Epidermal melanocyte (primary cell): ENCODE data around the gene SLX9.
A peak's percentile ranks its signal among the peaks of the same experiment; 100 is the strongest.
"Not testable (repeated sequence)": the region's sequence is repeated elsewhere in the genome, so short reads cannot be mapped to it uniquely, and the experiment has no call there.

Experiments used
- DNase-seq: peaks from one replicate; pipeline ENCODE4 v3.0.0; 2011; ENCODE audit warnings: low spot score; ENCODE audit not compliant: insufficient read length

SLX9 gene

DNA sequence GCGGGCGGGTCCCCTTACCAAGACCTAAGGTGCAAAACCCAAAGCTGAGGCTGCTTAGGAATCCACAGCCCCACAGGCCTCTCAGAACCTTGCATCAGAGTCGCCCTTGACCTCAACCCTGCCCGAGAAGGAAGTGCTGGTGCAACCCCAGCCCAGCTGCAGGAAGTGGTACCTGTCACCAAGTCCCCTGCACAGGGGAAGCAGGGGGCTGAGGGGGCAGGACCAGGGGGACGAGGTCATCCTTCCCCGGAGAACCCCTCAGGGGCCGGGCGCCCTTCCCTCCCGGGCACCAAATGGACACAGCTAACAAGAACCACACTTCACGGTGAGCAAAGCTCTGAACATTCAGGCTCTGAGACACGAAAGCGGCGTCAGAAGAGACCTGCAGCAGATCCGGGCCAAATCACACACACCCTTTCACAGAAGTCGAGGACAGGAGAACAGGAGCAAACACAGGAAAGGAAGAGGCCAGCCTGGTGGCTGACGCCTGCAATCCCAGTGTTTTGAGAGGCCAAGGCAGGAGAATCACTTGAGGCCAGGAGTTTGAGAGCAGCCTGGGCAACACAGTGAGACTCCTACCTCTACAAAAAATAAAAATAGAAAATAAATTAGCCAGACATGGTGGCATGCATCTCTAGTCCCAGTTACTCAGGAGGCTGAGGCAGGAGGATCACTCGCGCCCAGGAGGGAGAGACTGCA lies 25.5 kb upstream of the SLX9 start:
- no peak for DNase-seq

DNA sequence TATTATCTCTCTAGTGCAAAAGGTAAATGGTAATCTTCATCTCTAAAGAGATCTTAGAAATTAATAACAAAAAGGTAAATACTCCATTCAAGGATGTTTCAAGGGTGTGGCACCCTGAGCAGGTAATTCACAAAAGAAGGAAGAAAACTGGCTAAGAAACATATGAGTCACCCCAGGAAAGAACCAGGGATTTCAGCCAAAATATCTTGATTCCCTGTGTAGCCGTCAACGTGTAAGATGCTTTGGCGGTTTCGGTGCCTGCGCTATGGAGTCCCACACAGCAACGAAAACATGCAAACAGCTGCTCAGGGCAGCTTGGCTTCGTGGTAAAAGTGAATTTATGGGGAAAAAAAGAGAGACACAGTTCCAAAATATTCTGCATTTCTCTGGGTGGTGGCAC lies 22.9 kb upstream of the SLX9 start:
- no peak for DNase-seq

DNA sequence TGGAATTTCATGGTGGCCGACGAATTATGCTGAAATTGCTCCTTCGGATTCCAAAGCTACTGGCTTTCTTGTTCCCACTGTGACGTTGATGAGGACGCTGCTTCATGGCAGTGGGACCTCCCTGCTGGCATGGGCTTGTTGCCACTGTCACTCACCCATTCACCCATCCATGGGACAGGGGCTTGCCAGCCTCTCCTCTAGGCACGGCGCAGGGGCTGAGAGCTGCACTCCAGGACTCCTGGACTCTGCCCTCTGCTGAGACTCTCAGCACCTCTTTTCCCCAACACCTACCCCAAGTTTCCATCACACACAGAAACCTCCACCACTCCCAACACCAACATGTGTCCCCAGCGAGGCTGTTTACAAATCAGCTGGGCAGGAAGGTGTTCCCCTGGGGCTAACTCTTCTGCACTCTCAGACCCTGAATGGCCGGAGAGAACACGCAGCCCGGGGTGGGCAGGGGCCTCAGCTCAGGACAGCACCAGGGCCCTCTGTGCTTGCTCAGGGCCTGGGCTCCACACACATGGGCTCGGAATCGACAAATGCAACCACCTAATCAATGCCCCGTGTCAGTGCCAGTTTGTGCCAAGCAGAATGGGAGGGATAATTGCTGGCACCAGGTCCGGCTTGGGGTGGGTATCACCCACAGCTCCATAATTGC lies 22.3 kb upstream of the SLX9 start:
- DNase-seq = no peak

DNA sequence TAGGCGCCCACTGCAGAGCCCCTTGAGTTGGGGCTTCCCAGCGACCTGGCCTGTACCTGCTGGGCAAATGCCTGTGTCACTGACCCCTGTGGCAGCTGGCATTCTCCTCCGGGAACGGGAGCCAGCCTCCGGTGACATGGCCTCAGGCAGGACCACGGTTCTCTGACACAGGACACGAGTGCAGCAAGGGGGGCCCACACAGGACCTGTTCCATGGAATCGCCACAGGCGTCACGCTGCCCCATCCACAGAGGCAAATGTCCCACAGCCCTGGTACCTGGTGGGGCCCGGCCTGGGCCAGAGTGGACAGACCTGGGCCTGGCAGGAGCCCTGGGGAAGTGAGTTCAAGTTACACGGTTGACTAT lies 21.7 kb upstream of the SLX9 start:
- no peak for DNase-seq

DNA sequence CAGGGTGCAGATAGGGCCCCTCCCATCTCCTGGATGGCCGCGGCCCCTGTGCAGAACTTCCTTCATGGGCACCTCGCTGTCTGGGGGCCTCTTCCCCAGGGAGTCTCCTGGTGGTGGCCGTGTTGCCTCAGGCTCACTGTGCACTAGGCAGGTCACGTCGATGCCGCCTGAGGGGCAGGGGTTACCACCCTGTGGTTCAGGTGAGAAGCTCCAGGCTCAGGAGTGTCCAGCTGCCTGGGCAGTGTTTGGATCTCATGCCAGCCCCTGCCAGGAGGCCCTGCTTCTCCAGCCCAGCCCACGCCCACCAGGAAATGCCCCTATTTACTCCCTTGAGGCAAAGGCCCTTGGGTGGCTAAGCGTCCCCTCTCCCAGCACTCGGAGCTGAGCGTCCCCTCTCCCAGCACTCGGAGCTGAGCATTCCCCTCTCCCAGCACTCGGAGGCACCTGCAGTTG lies 21.2 kb upstream of the SLX9 start:
- no peak for DNase-seq

DNA sequence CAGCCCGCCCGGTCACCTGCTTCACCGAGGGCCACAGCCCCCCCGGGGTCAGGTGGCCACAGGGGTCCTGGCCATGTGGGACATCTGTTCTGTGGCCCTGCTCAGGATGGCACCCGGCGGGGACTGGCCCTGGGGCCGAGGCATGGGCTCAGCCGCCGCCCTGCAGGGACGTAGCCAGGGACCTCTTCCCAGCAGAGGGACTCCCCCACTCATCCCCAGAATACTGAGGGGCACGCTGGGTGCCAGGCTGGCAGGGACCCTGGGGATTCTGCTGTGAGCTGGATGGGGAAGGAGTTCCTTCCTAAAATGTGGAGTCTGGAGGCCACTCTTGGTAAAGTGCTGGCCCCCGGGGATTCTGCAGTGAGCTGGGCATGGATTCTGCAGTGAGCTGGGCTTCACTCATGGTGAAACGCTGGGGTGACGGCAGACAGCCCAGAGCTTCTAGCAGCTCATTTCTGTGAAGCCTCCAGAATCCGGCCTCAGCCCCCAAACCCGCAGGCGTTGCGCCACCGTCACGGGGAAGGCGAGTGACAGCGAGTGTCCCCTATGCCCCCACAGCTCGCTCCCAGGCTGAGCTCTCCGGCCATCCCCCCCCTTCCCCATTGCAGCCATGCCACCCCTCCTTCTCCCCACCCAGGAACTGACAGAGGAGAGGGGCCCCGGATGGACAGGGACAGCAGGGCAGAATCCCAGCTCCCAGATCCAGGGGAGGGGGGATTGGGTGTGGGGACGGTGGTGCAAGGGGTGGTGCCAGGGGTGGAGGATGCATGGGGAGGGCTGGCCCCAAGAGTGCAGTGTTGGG lies 20.5 kb upstream of the SLX9 start:
- no peak for DNase-seq

DNA sequence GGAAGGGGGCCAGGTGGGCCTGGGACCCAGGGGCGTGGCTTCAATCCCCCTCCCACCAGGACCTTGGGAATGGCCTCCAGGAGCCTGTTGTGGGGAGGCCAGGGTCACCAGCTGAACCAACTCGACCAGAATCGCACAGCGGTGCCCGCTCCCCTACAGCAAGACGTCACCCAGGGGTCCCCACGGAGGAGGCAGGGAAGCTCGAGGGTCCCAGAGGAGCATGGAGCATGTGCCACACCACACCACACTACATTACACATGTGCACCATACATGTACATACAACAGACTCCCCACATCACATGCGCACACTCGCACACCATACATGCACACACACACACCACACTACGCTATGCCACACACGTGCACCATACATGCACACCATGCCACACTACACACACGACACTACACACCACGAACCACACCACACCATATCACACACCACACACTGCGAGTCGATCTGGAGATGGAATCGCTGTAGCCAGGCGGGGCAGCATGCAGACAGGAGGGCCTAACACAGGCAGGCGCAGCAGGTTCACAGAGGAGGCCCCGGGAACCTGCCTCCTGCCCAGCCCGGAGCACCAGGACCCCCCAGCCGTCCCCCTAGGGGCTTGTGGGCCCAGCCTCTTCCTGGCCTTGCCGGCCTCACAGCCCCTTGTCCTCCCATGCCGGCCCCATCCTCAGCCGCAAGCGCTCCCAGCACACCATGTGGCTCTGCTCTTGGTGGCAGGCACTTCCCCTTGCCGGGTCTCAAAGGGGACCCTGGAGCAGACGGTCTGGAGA lies 19.7 kb upstream of the SLX9 start:
- no peak for DNase-seq

DNA sequence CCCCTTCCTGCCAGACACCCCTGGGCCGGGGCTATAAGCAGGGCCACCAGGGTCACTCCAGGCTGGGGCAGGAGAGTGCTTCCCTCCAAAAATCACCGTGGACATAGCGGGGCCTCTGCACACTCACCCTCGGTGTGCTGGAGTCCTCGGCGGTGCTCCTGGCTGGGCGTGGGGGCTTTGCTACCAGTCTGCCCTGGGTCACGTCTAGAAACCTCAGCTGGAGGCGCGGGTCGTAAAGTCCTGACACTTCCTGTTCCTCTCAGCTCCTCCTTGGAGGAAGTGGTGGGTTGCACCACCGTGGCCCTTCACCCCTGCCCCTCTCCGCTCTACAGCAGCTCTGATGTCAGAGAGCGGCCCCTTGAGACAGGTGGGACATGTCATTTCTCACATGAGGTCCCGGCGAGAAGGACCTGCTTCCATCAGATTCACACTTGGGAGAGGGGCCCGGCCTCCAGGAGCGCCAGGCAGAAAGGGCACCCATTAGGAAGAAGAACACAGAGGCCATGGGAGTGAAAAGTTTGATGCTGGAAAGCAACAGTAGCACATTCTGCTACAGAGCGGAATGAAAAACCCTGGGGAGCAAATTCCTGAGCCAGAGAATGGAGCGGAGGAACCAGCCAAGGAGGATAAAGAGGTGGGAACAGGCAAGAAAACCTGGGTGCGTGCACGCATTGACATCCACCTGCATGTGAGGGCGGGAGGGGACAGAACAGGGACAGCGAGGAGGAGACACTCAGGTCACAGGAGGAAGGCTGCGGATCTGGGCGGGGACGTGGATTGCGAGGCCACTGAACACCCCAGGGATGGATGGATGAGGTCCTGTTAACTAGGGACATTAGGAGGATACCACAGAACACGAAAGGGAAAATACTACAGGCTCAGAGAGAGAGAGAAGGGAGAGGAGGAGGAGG lies 18.9 kb upstream of the SLX9 start, which contains the start of gene ITGB2:
Gene ITGB2 (minus strand): TSS at position 206 of the 911 bp plus-strand sequence. CDS start 10,117 bp downstream, outside the sequence.
- DNase-seq = no peak

DNA sequence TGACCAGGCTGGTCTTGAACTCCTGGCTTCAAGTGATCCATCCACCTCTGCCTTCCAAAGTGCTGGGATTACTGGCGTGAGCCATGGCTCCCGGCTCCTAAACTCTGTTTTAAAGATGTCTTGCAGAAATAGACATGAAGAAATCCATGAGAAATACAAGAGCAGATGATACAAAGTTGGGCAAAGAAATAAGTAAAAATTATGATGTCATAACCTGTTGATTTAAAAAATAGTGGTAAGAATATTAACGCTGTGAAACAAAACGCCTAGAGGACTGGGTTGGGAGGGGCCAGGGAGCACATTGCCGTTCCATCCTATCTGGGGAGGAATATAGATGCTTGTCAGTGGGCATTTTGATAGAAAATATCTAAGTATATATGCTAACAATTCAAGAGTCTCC lies 17.9 kb upstream of the SLX9 start:
- DNase-seq = no peak

DNA sequence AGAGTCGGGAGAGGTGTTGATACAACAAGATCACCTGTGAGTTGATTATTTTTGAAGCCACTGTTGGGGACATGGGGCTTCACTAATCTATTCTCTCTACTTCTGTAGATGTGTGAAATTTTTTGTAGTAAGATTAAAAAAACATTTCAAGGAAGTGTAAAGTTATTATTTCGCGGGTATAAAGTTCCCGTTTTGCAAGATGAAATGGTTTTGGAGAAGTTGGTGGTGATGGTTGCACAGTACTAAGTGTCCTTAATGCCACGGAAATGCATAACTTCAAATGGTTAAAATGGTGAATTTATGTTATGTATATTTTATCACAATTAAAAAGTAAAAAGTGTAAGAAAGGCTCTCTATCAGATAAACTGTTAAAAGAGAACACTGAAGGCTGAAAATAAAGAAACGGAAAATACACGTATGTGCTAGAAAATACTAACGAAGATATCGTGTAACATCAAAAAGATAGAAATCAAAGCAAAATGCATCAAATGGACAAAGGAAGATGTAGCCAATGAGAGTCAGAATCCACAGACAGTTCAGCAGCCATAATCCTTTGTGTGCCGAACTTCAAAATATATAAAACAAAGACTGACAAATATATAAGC lies 16.2 kb upstream of the SLX9 start:
- DNase-seq = no peak

DNA sequence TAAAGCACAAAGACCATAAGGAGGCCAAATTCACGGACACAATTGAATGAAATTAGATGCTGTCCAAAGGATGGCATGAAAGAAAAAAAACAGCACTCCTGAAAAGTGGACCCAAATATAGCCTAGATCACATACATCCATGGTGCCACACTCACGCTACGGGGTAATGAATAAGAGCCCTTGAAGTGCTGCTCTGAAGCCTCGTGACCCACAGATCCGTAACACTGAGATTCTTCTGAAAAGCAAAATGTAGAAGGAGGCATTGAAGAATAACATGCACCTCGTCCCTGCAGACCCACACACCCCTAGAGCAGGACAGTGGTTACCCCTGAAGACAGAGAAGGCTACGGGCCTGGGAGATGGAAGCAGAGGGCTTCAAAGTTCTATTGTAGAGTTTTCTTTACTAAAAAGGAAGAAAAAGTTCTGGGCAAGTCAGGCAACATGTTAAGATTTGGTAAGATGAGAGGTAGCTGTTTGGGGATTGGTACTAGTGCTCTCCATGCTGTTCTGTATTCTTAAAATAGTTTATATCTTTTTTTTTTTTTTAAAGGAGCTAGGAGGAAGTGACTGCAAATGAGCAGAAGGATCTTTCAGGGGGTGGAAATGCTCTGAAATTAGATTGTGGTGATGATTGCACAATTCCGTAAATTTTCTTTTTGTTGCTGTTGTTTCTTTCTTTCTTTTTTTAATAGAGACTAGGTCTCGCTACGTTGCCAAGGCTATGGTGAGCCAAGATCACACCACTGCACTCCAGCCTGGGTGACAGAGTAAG lies 15.0 kb upstream of the SLX9 start:
- DNase-seq = no peak

DNA sequence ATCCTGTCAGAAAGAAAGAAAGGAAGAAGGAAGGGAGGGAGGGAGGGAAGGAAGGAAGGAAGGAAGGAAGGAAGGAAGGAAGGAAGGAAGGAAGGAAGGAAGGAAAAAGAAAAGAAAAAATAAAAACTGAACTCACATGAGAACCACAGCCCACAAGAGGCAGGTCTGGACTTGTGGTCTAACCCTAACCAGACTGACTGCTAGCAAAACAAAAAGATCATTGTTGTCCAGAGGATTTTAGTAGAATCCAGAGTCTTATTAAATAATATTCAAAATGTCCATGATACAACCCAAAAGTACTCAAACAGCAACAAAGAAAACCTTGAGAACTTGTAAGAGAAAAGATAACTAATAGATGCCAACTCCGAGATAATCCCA lies 14.5 kb upstream of the SLX9 start:
- peak; percentile 79 for DNase-seq

DNA sequence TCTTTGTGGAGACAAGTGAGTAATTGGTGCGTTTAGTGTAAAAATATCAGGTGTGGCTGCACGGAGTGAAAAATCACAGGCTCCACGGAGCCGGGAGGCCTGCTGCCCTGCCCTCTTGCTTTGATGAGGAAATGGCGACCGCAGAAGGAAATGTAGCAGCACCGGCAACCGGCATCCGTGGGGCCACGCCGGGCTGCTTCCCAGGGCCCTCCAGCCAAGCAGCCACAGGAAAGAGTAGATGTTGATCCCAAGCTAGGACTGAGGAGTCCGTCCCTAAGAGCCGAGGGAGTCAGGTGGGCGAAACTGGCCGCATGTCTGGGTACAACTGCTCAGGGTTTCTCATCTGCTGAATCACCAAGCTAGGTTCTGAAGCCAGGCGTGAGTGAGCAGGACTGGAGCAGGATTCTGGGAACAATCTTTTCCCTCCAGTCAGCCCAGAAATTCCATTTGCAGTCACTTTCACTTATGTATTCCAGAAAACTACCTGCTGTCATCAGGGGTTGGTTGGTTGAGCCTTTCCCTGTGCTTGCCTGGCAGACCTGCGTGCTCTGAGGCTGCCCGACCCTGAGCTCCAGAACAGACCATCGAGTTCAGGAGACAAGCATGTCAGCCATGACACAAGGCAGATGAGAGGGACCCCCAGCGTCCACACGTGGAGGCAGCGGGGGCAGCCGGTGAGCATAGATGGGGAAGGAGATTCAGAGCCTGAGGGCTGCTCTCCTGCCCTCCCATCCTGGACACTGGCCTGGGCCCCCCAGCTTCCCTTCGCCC lies 13.3 kb upstream of the SLX9 start:
- DNase-seq = no peak

DNA sequence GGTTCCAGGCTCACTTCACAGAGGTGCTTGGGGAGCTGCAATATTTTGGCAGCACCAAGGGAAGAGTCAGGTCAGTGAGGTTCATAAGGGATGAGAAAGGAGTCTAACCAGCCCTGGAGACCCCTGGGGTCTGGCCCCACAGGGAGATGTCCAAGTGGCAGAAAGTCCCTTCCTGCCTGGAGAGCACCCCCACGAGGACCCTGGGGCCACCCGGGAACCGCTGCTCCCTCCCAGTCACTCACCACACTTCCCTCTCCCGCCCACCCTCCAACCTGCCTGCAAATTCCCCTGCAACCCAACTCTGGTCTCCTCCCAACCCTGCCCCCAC lies 12.6 kb upstream of the SLX9 start:
- DNase-seq = no peak

DNA sequence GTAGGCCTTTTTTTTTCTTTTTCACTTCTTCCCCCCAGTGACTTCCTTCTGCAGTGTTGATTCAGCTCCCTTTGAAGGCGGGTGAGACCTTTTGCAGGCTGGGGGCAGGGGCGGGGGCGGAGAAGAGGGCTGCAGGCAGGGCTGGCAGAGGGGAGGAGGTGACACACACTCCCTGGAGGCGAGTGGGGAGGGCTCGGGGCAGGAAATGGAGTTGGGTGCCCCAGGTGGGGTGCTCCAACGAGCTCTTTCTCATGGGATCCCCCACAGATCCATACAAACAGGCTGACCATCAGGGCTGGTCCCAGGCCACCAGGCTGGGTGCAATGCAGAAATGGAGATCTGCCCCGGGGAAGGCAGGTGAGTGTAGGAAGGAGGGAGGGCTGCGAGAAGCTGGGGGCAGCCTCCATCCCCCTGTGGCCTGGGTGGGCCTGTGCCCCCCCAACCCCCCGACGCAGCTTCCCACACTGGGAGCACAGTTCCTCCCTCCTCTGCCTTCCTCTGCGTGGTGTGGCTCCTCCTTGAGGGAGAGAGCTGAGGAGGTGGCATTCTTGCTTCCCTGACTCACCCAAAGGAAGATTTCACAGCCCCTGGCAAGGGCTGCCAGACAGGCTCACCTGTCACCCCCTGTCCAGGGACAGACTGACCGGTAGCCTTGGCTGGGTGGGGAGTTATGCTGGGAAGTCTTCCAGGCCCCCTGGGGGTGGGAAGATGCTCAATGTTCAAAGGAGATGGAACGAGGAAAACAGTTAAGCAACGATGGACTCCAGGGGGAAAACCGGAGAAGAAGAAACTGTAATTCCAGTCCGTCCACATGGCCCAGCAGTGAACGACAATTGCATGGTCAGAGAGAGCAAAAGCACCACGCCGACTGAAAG lies 12.0 kb upstream of the SLX9 start:
- no peak for DNase-seq

DNA sequence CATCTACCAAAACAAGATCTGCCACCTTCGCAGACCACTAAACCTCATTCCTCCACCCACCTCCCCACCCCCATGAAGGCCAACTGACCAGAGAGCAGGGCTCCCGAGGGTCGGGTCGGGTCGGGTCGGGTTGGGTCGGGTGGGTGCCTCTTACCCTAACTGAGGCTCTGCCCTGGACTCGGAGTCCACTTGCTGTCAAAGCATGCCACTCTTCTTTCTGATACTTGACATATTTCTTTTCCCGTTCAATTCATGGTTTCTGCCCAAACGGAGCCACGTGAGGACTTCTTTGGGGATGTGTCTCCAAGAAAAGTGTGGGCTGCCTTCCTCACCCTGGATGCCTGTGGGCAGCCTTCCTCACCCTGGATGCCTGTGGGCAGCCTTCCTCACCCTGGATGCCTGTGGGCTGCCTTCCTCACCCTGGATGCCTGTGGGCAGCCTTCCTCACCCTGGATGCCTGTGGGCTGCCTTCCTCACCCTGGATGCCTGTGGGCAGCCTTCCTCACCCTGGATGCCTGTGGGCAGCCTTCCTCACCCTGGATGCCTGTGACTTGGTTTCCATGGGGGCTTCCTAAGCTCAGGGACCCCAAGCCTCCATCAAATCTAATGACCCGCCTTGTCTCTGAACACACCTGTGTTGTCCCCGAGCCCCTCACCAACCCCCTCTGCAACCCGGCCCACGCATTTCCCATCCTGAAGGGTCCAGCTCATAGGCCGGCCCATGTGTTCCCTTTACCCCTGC lies 11.2 kb upstream of the SLX9 start:
- not testable (repeated sequence) for DNase-seq

DNA sequence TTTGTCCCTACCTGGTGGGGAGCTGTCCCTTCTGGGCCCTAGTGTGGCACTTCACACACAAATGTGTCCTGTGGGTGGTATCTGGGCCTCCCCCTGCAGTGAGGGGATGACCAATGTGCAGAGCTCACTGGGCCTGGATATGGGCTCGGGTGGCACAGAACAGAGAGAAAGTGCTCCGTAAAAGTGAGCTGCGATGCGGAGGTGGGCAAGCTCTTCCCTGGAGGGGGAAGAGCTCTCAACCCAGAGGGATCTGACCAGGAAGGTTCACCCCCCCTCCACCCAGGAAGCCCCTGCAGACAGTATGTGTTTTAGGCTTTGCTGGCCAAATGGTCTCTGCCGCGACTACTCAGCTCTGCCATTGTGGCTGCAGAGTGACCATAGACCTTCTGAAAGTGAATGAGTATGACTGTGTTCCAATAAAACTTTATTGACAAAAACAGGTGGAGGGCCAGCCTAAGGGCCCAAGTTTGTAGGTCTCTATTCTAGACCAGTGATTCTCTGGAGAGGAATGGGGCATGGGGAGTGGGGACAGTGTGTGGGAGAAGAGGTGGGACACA lies 10.5 kb upstream of the SLX9 start:
- DNase-seq = no peak
